RPMI7951 (cell line): ENCODE results near the gene REC114. TPM values are rescaled to one million over a fixed set of nuclear protein-coding genes. Genes with fewer than 3 reads are reported as not detected.
"Not testable (repeated sequence)": the region's sequence is repeated elsewhere in the genome, so short reads cannot be mapped to it uniquely, and the experiment has no call there.

Experiments used
- DNase-seq: peaks from one replicate; pipeline ENCODE4 v3.0.0-alpha.2; 2012; ENCODE audit warnings: low read depth
- total RNA-seq: library from RNA; depleted of rRNA; stranded (reverse); fragments of >200 nt; shearing (Covaris generic); gene quantifications from 2 replicates; pipeline ENCODE4 v1.2.3, GENCODE V29; 2014; rRNA removed

Gene REC114, protein sequence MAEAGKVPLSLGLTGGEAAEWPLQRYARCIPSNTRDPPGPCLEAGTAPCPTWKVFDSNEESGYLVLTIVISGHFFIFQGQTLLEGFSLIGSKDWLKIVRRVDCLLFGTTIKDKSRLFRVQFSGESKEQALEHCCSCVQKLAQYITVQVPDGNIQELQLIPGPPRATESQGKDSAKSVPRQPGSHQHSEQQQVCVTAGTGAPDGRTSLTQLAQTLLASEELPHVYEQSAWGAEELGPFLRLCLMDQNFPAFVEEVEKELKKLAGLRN
- total RNA-seq = not detected in 2 replicates

DNA sequence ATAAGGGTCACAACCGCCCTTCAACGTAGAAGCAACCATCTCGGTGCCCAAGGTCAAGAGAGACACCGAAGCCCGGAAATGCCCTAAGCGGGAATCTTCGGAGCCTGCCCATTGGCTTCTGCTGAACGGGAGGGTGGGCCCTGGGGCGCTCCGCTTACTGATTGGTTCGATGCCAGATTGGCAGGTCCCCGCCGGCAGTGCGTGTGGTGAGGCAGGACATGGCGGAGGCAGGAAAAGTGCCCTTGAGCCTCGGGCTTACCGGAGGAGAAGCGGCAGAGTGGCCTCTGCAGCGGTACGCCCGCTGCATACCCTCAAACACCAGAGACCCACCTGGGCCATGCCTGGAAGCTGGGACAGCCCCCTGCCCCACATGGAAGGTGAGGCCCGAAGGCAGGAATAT, at the start of gene REC114:
Gene REC114 (plus strand): TSS at position 197 of the 400 bp plus-strand sequence. CDS start 22 bp downstream, at position 219.
- DNase-seq = no peak

DNA sequence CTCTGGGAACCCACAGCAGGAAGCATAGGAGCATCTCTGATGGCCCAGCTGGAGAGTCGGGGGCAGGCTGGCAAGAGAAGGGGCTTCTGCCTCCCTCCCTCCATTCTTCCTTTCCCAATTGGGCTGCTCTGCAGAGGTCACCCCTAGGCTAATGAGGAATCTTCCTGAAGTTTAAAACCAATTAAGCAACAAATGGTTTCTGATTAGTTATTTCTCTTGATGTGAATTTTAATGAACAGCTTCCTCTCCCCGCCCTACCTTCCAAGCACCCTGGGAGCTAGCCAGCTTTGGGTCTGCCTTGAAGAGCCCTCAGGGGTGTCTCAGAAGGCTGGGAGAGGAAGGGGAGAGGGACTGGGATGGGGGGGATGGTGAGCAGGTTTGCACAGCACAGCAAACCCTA, 49.6 kb upstream of the REC114 start:
- DNase-seq = no peak

DNA sequence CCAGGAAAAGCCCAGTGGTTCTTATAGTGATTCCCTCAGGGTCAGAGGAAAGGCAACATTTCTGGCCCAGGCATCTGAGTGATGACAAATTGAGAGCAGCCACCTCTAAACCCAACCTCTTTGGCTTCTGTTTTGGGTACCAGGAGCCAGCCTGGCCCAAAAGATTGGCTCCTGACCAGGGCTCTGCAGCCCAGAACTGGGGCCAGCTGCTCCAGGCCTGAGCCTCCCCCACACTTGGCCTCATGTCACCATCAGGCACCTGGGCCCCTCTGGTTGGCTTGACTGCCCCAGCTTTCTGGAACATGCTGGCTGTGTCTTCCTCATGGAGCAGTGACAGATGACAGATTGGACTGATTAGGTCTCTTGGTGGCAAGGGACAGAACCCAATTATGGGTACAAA, 48.2 kb upstream of the REC114 start:
- no peak for DNase-seq

DNA sequence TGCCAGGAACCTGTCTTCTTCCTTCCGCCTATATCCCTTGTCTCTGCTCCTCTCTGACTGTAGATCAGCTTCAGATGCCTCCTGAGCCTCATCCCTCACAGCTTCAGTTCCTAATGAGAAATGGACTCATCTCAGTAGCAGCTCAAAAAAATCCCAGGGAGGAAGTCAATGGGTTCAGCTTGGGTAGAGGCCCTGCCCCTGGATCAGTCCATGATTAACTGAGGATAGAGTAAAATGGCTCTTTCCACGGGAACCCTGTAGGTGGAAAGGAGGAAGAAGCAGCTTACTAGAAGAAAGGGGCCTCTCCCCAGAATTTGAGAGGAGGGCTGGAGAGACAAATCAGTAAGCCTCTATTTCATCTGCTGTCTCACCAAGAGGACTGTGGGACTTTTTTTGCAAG, 47.3 kb upstream of the REC114 start:
- DNase-seq = no peak

DNA sequence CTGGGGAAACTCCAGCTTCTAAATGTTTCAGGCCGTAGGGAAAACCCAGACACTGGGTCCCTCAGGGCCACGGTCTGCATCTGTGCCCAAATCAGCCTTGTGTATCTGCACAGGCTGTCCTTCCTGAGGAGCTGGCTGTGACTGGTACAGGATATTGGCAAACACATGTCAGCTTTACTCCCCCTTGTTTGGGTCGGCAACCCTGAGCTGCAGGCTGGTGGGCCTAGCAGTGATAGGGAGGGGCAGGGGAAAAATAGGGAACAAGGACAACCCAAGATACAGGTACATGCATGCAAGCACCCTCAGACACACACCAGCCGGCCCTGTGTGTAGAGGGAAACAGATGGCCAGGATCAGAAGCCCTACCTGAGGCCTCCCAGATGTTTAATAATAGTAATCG, 45.5 kb upstream of the REC114 start:
- DNase-seq = no peak

DNA sequence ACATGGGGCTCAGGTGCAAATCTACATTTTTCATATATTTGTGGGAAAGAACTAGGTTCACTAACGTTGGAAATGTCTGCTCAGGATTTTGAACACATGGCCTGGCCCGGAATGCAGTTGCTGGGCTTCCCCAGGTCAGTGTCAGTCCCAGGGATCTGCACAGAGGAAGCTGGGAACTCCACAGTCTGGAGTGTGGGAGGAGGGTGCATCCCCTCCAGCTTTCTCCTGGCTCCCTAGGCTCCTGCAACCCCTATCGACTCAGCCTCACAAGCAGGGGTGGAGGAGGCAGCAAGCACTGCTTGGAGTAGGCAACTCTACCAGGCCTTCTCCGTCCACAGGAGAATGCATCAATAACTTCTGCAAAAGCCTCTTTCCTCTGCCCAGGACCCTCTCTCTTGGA, 44.1 kb upstream of the REC114 start:
- DNase-seq = no peak

DNA sequence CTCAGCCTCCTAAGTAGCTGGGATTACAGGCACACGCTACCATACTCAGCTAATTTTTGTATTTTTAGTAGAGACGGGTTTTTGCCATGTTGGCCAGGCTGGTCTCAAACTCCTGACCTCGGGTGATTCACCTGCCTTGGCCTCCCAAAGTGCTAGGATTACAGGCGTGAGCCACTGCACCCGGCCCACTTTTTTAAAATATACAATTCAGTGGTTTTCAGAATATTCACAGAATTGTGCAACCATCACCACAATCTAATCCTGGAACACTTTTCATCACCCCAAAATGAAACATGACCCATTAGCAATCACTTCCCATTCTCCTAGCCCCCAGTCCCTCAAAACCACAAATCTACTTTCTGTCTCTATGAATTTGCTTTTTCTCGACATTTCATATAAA, 42.7 kb upstream of the REC114 start:
- peak; percentile 15 for DNase-seq

DNA sequence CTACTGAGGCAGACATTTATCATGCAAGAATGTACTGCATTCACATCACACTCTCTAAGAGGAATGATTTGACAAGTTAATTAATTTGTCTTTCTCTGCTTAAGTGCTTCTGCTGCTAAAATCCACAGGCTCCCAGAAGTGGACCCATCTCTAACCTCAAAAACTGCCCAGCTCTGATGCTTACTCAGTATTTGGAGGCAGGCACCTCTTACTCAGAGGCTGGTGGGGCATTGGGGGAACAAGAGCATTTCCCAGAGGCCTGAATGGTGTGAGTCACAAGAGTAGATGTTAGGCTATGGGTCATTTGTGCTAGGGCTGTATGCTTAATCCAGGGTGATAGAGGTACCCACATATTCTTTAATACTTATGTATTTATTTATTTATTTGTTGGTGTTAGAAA, 39.8 kb upstream of the REC114 start:
- peak; percentile 29 for DNase-seq

DNA sequence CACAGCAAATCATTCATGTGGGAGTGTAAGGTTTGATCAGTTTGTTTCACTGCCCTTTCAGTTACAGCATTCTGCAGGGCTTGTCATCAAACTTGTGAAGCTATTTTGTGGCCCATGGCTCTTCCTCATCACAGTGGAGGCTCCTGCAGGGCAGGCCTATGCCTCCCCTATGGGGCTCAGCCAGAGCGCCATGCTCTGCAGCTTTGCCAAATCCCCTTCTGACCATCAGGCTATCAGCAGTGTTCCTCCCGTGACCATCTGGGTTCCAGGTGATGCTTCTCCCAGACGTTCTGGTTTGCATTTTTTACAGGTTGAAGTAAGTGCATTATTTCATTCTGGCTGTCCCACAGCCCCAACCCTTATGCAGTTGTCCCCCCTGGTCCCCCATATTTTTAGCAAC, 28.1 kb upstream of the REC114 start:
- DNase-seq = no peak

DNA sequence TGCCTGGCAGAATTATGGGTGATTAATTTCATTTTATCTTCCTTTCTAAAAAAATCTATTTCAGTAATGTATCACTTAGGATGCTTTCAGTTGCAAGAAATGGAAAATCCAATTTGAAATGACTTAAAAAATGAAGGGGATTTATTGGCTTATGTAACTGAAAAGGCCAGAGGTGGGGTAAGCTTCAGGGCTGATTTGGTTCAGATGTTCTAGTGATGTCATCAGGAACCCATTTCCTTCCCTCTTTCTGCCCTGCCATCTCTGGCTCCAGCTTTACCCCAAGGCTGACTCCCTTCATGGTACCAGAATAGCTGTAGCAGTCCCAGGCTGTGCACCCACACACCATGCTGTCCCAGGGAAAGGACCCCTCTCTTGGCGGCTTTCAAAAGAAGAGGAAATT, 18.5 kb upstream of the REC114 start:
- no peak for DNase-seq

DNA sequence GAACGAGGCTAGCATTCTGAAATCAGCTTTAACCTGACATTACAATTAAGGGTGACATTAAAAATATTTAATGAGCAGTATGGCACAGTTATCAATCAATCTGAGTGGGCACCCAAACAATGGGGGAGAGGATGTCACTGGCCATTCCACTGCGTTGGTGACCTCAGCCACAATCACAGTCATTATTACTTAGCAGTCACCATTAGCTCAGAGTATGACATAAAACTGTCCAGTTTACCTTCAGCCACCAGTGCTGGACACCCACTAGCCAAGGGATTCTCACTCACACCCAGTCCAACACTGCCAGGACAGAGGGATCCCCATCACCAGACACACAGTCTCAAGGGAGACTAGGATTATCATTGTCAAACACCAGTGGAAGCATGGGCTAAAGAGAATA, 17.5 kb upstream of the REC114 start:
- DNase-seq = no peak

DNA sequence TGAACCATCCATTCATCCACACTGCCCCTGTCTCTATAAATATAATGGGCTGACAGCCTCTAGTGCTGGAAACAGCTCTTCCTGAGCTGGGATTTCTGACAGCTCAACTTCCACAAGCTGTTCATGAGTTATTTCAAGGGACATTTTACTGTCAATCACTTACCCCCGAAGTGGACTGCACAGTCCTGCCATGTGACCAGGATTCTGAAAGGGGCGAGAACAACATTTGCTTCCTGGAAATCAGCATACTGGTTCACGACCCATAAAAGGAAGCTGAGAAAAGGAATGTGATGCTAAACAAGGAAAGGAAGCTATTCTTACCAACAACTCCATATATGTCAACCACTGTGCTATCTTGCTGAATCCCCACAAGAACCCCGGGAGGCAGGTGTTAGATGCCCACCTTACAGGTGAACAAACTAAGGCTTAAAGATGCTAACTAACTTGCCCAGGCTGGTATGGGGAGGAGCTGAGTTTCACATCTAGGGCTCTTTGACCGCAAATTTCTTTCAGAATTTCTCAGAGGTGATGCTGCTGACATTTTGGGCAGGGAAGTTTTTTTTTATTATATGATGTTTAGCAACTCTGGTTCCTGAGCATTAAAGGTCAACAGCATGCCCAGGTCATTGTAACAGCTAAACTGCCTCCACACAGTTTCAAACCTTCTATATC, 16.5 kb upstream of the REC114 start:
- no peak for DNase-seq

DNA sequence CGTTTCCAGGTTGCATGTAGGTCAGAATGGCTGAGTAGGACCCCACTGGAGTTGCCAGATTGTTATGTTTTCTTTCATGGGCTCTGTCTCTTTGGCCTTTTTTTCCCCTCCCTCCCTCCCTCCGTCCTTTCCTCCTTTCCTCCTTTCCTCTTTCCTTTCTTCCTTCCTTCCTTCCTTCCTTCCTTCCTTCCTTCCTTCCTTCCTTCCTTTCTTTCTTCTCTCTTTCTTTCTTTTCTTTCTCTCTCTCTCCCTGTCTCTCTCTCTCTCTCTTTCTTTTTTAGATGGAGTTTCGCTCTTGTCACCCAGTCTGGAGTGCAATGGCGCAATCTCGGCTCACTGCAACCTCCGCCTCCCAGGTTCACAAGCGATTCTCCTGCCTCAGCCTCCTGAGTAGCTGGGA, 11.6 kb upstream of the REC114 start:
- not testable (repeated sequence) for DNase-seq

DNA sequence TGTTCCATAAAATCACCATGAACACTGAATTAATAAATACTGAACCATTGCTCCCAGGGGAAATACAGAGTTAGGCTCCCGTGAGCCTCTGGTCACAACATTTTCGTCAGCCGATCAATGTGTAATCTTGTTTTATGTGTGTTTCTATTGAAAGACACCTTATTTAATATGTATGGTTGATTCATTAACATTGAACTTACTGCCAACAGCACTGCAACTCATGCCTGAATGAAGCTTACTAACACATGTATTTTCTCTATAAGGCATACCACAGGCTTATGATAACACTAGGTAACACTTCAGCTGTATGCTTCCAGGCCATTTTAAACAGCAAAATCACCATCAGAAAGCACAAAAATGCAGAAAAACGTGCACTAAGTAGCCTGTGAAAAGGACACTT, 9.1 kb upstream of the REC114 start:
- no peak for DNase-seq

DNA sequence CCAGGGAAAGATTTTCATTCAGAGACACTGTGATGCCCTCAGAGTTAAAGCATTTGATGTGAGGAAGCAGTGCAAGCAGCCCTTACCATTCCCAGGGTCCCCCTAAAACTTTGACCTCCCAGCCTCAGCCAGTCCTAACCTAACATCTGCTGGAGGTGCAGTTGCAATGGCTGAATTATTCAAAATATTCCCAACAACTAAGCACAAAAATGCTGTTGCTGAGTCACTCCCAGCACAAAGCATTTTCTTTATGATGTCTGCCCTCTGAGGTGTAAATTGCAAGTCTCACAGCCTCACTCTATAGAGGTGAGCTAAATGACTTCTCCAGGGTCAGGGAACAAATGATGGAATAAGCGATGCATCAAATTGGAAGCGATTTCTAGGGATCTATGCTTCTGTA, 6.4 kb upstream of the REC114 start:
- DNase-seq = no peak

DNA sequence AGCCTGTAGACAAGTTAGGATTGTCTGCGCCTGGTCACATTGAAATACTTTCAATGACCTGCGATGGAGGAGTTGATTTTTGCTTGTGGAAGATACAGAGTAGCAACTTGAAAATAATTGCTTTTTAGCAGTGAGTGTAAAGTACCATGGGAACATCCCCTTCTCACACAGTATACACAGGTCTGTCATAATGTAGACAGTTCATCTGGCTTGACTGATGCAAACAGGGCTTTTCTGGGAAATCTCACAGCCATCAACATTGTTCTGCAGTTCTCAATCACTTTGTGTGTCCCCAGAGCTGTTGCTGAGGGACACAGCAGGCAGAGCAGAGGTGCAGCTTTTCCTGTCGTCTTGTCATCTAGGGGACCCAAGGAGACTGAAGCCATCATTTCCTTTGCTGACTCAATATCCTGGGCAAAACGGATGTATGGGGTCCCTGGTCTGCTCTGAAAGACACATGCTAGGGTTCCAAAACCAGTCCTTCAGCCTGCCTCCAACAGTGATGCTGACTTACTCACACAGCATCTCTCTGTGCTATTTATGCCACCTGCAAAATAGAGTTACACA, 5.3 kb upstream of the REC114 start:
- no peak for DNase-seq

DNA sequence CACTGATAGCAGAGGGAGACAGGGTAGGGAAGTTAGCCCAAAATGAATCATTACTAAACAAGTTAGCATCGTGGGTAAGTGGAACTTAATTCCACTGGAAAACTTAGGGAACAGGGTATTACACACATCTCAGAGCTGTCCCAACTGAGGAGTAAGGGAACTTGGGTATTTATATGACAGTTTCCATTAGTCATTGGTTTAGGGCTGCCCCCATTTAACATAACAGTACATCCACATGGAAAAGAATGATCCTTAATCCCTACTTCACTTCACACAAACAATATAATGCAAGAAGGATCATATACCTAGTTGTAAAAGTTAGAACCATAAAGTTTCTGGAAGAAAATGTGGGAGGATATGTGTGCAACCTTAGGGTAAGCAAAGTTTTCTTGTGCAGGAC, 4.3 kb upstream of the REC114 start:
- DNase-seq = no peak

DNA sequence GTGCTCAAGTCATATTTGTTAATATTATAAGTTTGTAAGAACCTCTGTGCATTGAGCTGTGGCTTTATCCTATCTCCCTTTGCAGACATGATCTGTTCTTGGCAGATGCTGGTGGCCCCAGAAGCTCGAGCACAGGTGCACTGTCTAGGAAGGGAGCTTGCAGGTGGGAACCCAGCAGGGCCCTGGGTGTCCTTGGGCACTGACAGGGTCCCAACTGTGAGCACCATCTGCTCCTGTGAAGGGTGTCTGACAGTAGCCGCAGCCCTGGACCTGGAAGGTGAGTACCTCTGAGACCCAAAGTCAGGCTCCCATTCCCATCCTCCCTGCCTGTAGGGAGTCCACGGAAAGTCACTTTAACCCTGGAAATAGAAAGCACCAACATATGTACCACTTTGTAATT, 2.4 kb upstream of the REC114 start:
- no peak for DNase-seq

DNA sequence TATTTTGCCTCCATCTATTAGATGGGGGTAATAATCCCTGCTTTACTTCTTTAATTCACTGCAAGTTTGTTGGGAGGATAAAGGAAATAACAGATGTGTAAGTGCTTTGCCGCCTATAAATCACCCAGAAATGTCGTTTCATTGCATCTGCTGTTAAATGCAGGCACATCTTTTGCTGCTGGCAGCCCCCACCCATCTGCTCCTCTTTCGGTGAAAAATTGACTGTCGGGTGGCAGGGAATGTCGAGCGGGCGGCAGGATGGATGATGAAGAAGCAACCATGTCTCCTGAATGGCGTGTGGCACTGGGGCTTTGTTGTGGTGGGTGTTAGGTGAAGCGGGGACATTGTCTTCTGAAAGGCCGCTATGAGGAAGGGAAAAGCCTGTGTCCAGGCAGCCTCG, 543 bp upstream of the REC114 start:
- DNase-seq = no peak

DNA sequence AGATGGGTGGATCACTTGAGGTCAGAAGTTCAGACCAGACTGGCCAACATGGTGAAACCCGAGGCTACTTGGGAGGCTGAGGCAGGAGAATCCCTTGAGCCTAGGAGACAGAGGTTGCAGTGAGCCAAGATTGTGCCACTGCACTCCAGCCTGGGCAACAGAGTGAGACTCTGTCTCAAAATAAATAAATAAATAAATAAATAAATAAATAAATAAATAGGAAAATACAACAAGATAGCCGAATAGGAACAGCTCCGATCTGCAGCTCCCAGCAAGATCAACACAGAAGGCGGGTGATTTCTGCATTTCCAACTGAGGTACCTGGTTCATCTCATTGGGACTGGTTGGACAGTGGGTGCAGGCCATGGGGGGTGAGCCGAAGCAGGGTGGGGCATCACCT, 4.5 kb downstream of the REC114 start:
- not testable (repeated sequence) for DNase-seq

DNA sequence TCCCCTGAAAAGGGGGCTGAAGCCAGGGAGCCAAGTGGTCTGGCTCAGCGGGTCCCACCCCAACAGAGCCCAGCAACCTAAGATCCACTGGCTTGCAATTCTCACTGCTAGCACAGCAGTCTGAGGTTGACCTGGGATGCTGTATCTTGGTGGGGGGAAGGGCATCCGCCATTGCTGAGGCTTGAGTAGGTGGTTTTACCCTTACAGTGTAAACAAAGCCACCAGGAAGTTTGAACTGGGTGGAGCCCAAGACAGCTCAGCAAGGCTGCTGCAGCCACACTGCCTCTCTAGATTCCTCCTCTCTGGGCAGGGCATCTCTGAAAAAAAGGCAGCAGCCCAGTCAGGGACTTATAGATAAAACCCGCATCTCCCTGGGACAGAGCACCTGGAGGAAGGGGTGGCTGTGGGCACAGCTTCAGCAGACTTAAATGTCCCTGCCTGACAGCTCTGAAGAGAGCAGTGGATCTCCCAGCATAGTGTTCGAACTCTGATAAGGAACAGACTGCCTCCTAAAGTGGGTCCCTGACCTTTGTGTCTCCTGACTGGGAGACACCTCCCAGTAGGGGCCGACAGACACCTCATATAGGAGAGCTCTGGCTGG, 5.3 kb downstream of the REC114 start:
- DNase-seq = not testable (repeated sequence)

DNA sequence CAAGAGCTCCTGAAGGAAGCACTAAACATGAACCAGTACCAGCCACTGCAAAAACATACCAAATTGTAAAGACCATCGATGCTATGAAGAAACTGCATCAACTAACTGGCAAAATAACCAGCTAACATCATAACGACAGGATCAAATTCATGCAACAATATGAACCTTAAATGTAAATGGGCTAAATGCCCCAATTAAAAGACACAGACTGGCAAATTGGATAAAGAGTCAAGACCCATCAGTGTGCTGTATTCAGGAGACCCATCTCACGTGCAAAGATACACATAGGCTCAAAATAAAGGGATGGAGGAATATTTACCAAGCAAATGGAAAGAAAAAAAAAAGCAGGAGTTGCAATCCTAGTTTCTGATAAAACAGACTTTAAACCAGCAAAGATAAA, 7.0 kb downstream of the REC114 start:
- not testable (repeated sequence) for DNase-seq

DNA sequence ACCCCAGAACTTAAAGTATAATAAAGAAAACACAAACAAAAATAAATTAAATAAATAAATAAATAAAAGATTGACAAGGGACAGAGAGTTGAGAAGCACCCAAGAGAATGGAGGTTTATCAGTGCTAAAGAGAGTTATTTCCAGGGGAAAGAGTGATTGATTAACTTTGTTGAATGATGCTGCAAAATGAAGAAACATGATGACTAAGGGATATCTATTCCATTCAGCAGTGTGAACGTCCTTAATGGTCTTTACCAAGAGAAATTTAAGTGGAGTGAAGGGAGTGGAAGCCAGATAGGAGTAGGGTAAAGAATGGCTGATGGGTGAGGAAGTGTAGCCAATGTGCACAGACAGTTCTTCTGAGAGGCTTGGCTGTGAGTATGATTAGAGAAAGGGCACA, 11.1 kb downstream of the REC114 start:
- DNase-seq = no peak
